HepG2 (cell line): ENCODE results near the gene C17orf75. TPM values are rescaled to one million over a fixed set of nuclear protein-coding genes. Genes with fewer than 3 reads are reported as not detected.

Source experiments
- CHD4 ChIP-seq: fragments of 200-600 bp; sonication (generic); IDR thresholded peaks from 2 replicates; pipeline ENCODE4 v1.7.0; 2017; ENCODE audit warnings: mild to moderate bottlenecking, low read length, borderline replicate concordance
- CTCF ChIP-seq: sonication (generic); formaldehyde crosslinking; IDR thresholded peaks from 2 replicates; pipeline ENCODE4 v1.5.0; 2020; ENCODE audit warnings: mild to moderate bottlenecking, missing genetic modification reagents, moderate library complexity
- EP300 ChIP-seq, 3 experiments: sonication (generic) in 1 of 3; formaldehyde crosslinking in 1 of 3; IDR thresholded peaks; 2 replicates each; pipeline versions ENCODE4 v1.5.1 to v1.6.1; 2011 to 2020; ENCODE audit warnings: low read depth in 2 of 3, low read length in 2 of 3, borderline replicate concordance in 1 of 3, improper control_type of control experiment in 1 of 3, mild to moderate bottlenecking in 1 of 3, missing genetic modification reagents in 1 of 3, moderate library complexity in 1 of 3
- RAD21 ChIP-seq: fragments of 450-650 bp; formaldehyde crosslinking; IDR thresholded peaks from 2 replicates; pipeline ENCODE4 v1.5.0; 2020; ENCODE audit warnings: mild to moderate bottlenecking
- RXRB ChIP-seq: IDR thresholded peaks from 2 replicates; pipeline ENCODE4 v1.6.1; 2016; ENCODE audit warnings: borderline replicate concordance, missing genetic modification reagents, missing compliant biosample characterization
- SMC3 ChIP-seq: IDR thresholded peaks from 2 replicates; pipeline ENCODE4 v1.6.1; 2011; ENCODE audit warnings: low read length, improper control_type of control experiment
- STAG1 ChIP-seq: sonication (generic); formaldehyde crosslinking; IDR thresholded peaks from 2 replicates; pipeline ENCODE4 v1.4.0; 2020; ENCODE audit warnings: missing genetic modification reagents
- THAP11 ChIP-seq: IDR thresholded peaks from 2 replicates; pipeline ENCODE4 v1.6.1; 2016; ENCODE audit warnings: missing biosample characterization, missing genetic modification reagents
- XRCC5 ChIP-seq: fragments of 200-400 bp; formaldehyde crosslinking; optimal IDR thresholded peaks from 2 replicates; pipeline ENCODE3; 2017; ENCODE audit warnings: mild to moderate bottlenecking, low read length
- ZMAT3 ChIP-seq: sonication (generic); formaldehyde crosslinking; conservative IDR thresholded peaks from 2 replicates; pipeline ENCODE4 v1.7.0; 2021; ENCODE audit warnings: missing genetic modification reagents
- ZNF318 ChIP-seq: sonication (generic); formaldehyde crosslinking; IDR thresholded peaks from 2 replicates; pipeline ENCODE4 v1.4.0; 2020; ENCODE audit warnings: mild to moderate bottlenecking, missing genetic modification reagents
- ZNF607 ChIP-seq: sonication (generic); formaldehyde crosslinking; IDR thresholded peaks from 2 replicates; pipeline ENCODE4 v1.5.1; 2020; ENCODE audit warnings: missing genetic modification reagents, mild to moderate bottlenecking, borderline replicate concordance
- polyA plus RNA-seq, 8 experiments: library from polyadenylated mRNA; depleted of rRNA in 3 of 8; stranded (reverse) in 7 of 8; unstranded in 1 of 8; fragments of >200 nt; fragmentation: Illumina TruSeq in 4 of 8; extraction: Trizol in 4 of 8; gene quantifications; 2 replicates each; pipeline versions ENCODE4 v1.2.1 to v1.2.3, GENCODE V29; 2011 to 2016; ENCODE audit warnings: low read depth in 4 of 8, missing spikeins in 1 of 8, mixed read lengths in 1 of 8; ENCODE audit not compliant: insufficient read depth in 1 of 8
- total RNA-seq, 5 experiments: library from RNA; depleted of rRNA; stranded (reverse); fragments of >200 nt; fragmentation: Illumina TruSeq; extraction: Trizol; gene quantifications; 2 replicates each; pipeline ENCODE4 v1.2.3, GENCODE V29; 2016; ENCODE audit warnings: low read depth in 1 of 5
- TF ChIP-seq, protein P1 (sequence below), 2 experiments: sonication (generic) in 1 of 2; formaldehyde crosslinking in 1 of 2; IDR thresholded peaks; 2 replicates each; pipeline versions ENCODE4 v1.4.0 to v1.6.1; 2018 to 2020; ENCODE audit warnings: missing genetic modification reagents in 2 of 2, borderline replicate concordance in 1 of 2, low read depth in 1 of 2, mild to moderate bottlenecking in 1 of 2, missing biosample characterization in 1 of 2
- TF ChIP-seq, protein P2 (sequence below): IDR thresholded peaks from 2 replicates; pipeline ENCODE4 v1.6.1; 2016; ENCODE audit warnings: missing biosample characterization, missing genetic modification reagents, low read depth

Gene C17orf75
- total and polyA plus RNA-seq, 2 of the 13 experiments (the other 11 are each of a cell fraction or from before 2014, with no cell fraction given): 16.2 to 33.0 TPM

DNA sequence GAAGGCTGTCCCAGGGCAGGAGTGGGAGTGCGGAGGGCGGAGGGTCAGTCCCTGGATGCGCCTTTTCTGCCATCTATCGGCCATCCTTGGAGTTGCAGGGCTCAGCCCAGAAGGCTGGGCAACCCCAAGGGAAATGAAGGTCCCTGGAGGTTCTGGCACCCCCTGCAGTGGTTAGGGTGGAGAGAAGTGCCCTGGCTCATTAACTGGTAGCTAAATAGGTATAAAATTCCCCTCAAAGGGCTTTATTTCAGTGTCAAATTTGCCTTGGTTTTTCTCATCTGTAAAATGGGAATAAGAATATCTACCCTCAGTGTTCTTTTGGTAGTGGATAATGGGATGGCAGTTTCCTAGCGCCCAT lies 22.4 kb downstream of the C17orf75 start (continued):
- TF ChIP-seq, protein P1, sequence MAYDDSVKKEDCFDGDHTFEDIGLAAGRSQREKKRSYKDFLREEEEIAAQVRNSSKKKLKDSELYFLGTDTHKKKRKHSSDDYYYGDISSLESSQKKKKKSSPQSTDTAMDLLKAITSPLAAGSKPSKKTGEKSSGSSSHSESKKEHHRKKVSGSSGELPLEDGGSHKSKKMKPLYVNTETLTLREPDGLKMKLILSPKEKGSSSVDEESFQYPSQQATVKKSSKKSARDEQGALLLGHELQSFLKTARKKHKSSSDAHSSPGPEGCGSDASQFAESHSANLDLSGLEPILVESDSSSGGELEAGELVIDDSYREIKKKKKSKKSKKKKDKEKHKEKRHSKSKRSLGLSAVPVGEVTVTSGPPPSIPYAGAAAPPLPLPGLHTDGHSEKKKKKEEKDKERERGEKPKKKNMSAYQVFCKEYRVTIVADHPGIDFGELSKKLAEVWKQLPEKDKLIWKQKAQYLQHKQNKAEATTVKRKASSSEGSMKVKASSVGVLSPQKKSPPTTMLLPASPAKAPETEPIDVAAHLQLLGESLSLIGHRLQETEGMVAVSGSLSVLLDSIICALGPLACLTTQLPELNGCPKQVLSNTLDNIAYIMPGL (CRISPR knock-in tag; IDR thresholded peaks at IDR 0.05; ENCODE audit: borderline replicate concordance in 1 of 2, low read depth in 1 of 2): peak; percentile 47 to 55; a peak in 1 of 4 replicates
- TF ChIP-seq ZNF318 (CRISPR knock-in tag) (no peak), SMC3 (peak; percentile 65), ZNF607 (CRISPR knock-in tag) (no peak), STAG1 (CRISPR knock-in tag) (peak; percentile 86), CHD4 (peak; percentile 87; the same call in 1 of the 2 replicates), CTCF (peak; percentile 94), EP300 (IDR thresholded peaks at IDR 0.05; ENCODE audit: low read depth in 2 of 2, low read length in 2 of 2) (peak in 1 of 2 experiments; percentile 27; a peak in 1 of 4 replicates), EP300 (CRISPR knock-in tag; IDR thresholded peaks at IDR 0.05; ENCODE audit: borderline replicate concordance) (no peak), THAP11 (CRISPR knock-in tag) (peak; percentile 18; the same call in 1 of the 2 replicates), ZMAT3 (CRISPR knock-in tag) (no peak), RXRB (peak; percentile 16; the same call in 1 of the 2 replicates), XRCC5 (peak; percentile 67), RAD21 (CRISPR knock-in tag) (peak; percentile 94)
- TF ChIP-seq, protein P2, sequence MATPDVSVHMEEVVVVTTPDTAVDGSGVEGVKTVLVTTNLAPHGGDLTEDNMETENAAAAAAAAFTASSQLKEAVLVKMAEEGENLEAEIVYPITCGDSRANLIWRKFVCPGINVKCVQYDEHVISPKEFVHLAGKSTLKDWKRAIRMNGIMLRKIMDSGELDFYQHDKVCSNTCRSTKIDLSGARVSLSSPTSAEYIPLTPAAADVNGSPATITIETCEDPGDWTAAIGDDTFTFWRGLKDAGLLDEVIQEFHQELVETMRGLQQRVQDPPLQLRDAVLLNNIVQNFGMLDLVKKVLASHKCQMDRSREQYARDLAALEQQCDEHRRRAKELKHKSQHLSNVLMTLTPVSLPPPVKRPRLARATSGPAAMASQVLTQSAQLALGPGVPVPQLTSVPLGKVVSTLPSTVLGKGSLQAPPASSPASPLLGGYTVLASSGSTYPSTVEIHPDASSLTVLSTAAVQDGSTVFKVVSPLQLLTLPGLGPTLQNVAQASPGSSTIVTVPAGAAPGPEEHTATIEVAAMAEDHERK (CRISPR knock-in tag): no peak
